Parathyroid adenoma (tissue), 2 donors: ENCODE data around the gene IGDCC3.

Experiments
- H2AFZ ChIP-seq: fragments of 300-600 bp; sonication (generic); one replicate; pipeline ENCODE4 v1.7.0; 2017; ENCODE audit warnings: antibody characterized with exemption, mild to moderate bottlenecking
- H3K27ac ChIP-seq: fragments of 300-600 bp; sonication (generic); one replicate; pipeline ENCODE4 v1.7.0; 2017
- H3K27me3 ChIP-seq: fragments of 300-600 bp; sonication (generic); one replicate; pipeline ENCODE4 v1.7.0; 2017; ENCODE audit warnings: low read length; ENCODE audit not compliant: control insufficient read depth, insufficient read depth
- H3K36me3 ChIP-seq: fragments of 300-600 bp; sonication (generic); one replicate; pipeline ENCODE4 v1.7.0; 2017; ENCODE audit warnings: low read length; ENCODE audit not compliant: control insufficient read depth, insufficient read depth
- H3K4me1 ChIP-seq: fragments of 300-600 bp; sonication (generic); one replicate; pipeline ENCODE4 v1.7.0; 2017; ENCODE audit warnings: control low read depth
- H3K4me2 ChIP-seq: fragments of 300-600 bp; sonication (generic); one replicate; pipeline ENCODE4 v1.7.0; 2017; ENCODE audit warnings: low read length
- H3K4me3 ChIP-seq: fragments of 300-600 bp; sonication (generic); one replicate; pipeline ENCODE4 v1.7.0; 2017; ENCODE audit warnings: low read depth, low read length
- H3K79me2 ChIP-seq: fragments of 300-600 bp; sonication (generic); one replicate; pipeline ENCODE4 v1.7.0; 2017; ENCODE audit warnings: control low read depth
- H3K9ac ChIP-seq: fragments of 300-600 bp; sonication (generic); one replicate; pipeline ENCODE4 v1.7.0; 2017; ENCODE audit warnings: mild to moderate bottlenecking
- H3K9me3 ChIP-seq: fragments of 300-600 bp; sonication (generic); one replicate; pipeline ENCODE4 v1.7.0; 2017; ENCODE audit warnings: low read length; ENCODE audit not compliant: control insufficient read depth
- CTCF ChIP-seq: fragments of 300-600 bp; sonication (generic); IDR thresholded peaks from one replicate; pipeline ENCODE4 v1.7.0; 2017; ENCODE audit warnings: antibody characterized with exemption, mild to moderate bottlenecking
- donor health status: primary hyperparathyroidism.

IGDCC3 gene

GRCh38 chr15:65383456-65383855 is 5.7 kb upstream of the IGDCC3 start:
- H3K4me1 ChIP-seq: peaks cover 13% of the 10 kb centered on the region
- no peaks in the 10 kb centered on the region for H3K9me3 ChIP-seq
- no peak overlapping the region for H3K4me2 ChIP-seq
- H3K27ac ChIP-seq: no peak overlapping the region
- no peak overlapping the region for H2AFZ ChIP-seq
- no peaks in the 10 kb centered on the region for H3K79me2 ChIP-seq
- no peak overlapping the region for H3K4me3 ChIP-seq
- no peaks in the 10 kb centered on the region for H3K27me3 ChIP-seq
- no peak overlapping the region for H3K9ac ChIP-seq
- no peak for TF ChIP-seq CTCF
- H3K36me3 ChIP-seq: no peaks in the 10 kb centered on the region

- Histone ChIP-seq H3K79me2 (no peaks in the 10 kb centered on the region), H3K27ac (no peak overlapping the region), H3K27me3 (no peaks in the 10 kb centered on the region), H3K4me1 (peaks cover 14% of the 10 kb centered on the region), H3K4me3 (no peak overlapping the region), H3K9me3 (no peaks in the 10 kb centered on the region), H3K9ac (no peak overlapping the region), H3K36me3 (no peaks in the 10 kb centered on the region), H2AFZ (no peak overlapping the region), H3K4me2 (no peak overlapping the region)
- TF ChIP-seq CTCF: no peak
These were observed 5.1 kb upstream of the IGDCC3 start for GRCh38 chr15:65382921-65383320.

GRCh38 chr15:65382146-65382491 is 4.3 kb upstream of the IGDCC3 start:
- no peak for TF ChIP-seq CTCF
- Histone ChIP-seq H3K9me3 (no peaks in the 10 kb centered on the region), H3K4me2 (no peak overlapping the region), H3K4me3 (no peak overlapping the region), H3K9ac (no peak overlapping the region), H2AFZ (no peak overlapping the region), H3K79me2 (no peaks in the 10 kb centered on the region), H3K36me3 (no peaks in the 10 kb centered on the region), H3K4me1 (peaks cover 14% of the 10 kb centered on the region), H3K27ac (no peak overlapping the region), H3K27me3 (no peaks in the 10 kb centered on the region)

GRCh38 chr15:65381445-65382145 is 3.8 kb upstream of the IGDCC3 start:
- Histone ChIP-seq H3K9me3 (no peaks in the 10 kb centered on the region), H3K9ac (no peak overlapping the region), H3K27ac (no peak overlapping the region), H3K36me3 (no peaks in the 10 kb centered on the region), H3K27me3 (no peaks in the 10 kb centered on the region), H3K4me1 (peaks cover 14% of the 10 kb centered on the region), H2AFZ (no peak overlapping the region), H3K4me2 (no peak overlapping the region), H3K4me3 (no peak overlapping the region), H3K79me2 (no peaks in the 10 kb centered on the region)
- TF ChIP-seq CTCF: no peak

GRCh38 chr15:65379986-65380385 is 2.2 kb upstream of the IGDCC3 start:
- Histone ChIP-seq H3K36me3 (no peaks in the 10 kb centered on the region), H3K27ac (no peak overlapping the region), H3K9ac (no peak overlapping the region), H3K4me3 (no peak overlapping the region), H3K4me2 (no peak overlapping the region), H3K79me2 (no peaks in the 10 kb centered on the region), H3K4me1 (peaks cover 18% of the 10 kb centered on the region), H2AFZ (no peak overlapping the region), H3K27me3 (no peaks in the 10 kb centered on the region), H3K9me3 (no peaks in the 10 kb centered on the region)
- no peak for TF ChIP-seq CTCF
